GM18517 (cell line): Measurements from ENCODE around the gene THYN1.
"Not testable (repeated sequence)": the region's sequence is repeated elsewhere in the genome, so short reads cannot be mapped to it uniquely, and the experiment has no call there.

Source experiments
- ATAC-seq: cut with Tn5 transposase; IDR thresholded peaks from one replicate; pipeline ENCODE4 v1.9.1; 2021; ENCODE audit warnings: mild to moderate bottlenecking, moderate library complexity; ENCODE audit not compliant: unreplicated experiment

The THYN1 gene

GRCh38 chr11:134253188-134253993 is at the start of gene THYN1, which contains the start of gene ACAD8:
THYN1 (minus strand) TSS chr11:134253352; CDS start chr11:134252882, 470 bp downstream.
ACAD8 (plus strand) TSS chr11:134253568; CDS start chr11:134253601, 33 bp downstream.
- peak; percentile 98 for ATAC-seq

GRCh38 chr11:134294664-134295063 is 41.5 kb upstream of the THYN1 start:
- no peak for ATAC-seq

GRCh38 chr11:134293119-134294113 is 40.3 kb upstream of the THYN1 start:
- ATAC-seq: no peak

- ATAC-seq: no peak
Measured at GRCh38 chr11:134292661-134293060, 39.5 kb upstream of the THYN1 start.

DNA sequence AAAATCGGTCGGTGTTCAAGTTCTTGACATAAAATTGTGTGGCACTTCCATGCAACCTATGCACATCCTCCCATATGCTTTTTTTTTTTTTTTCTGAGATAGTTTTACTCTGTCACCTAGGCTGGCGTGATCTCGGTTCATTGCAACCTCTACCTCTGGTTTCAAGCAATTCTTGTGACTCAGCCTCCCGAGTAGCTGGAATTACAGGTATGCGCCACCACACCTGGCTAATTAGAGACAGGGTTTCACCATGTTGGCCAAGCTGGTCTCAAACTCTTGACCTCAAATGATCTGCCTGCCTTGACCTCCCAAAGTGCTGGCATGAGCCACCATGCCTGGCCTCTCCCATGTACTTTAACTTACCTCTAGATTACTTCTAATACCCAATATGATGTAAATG is 38.0 kb upstream of the THYN1 start:
- ATAC-seq: no peak

DNA sequence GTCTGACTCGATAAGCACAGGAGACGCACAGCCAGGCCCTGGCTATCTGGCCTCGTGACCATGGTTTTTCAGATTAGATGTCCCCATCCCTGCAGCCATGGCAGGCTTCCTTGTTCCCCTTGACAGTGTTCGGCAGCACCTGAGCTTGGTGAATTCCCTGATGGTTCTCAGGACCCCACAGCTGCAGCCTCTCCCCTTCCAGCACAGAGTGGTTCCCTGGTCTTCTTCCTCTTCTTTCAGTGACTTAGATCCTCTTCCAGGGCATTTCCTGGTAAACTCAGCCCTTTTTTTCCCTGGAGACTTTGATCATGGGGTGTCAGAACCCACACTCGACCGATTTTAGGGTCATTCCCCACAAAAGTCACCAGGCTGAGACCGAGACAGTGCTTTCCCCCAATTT is 37.5 kb upstream of the THYN1 start:
- no peak for ATAC-seq

GRCh38 chr11:134289789-134290188 is 36.6 kb upstream of the THYN1 start:
- no peak for ATAC-seq

- no peak for ATAC-seq
Measured at GRCh38 chr11:134289167-134289566, 36.0 kb upstream of the THYN1 start.

DNA sequence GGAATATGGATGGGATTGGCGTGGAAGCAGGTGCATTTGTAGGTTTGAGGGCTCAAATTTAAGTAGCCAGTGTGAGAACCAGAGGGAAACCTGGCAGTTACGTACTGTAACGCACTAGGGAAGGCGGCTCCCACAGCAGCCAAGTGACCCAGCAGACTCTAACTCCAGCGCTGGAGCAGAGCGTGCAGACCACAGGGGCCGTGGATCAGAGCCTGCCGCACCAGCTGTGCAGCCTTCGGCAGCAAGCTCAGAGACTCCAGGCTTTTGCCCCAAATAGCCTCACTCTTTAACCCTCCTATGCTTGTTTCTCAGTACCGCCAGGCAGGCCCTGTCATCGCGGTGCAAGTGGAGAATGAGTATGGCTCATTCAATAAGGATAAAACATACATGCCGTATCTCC is 35.3 kb upstream of the THYN1 start:
- no peak for ATAC-seq

DNA sequence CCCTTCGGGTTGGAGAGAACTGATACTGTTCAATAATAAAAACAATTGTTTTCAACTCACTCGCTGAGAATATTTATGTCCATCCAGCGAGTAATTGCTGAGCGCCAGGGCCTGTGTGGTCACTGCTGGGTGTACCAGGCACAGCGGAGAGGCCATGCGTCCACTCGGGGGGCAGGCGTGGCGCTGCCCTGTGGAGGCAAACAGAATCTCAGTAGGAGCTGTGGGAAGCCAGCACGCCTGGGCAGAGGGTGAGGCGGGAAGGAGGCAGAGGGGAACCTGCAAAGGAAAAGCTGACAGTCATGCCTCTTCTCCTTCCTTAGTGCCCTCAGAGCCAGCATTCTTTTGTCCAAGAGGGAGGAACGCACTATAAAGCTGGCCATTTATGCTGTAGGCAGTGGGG is 34.4 kb upstream of the THYN1 start:
- no peak for ATAC-seq

GRCh38 chr11:134284349-134284748 is 31.2 kb upstream of the THYN1 start:
- not testable (repeated sequence) for ATAC-seq

- no peak for ATAC-seq
Measured at GRCh38 chr11:134283461-134284230, 30.5 kb upstream of the THYN1 start.

GRCh38 chr11:134282121-134283045 is 29.2 kb upstream of the THYN1 start:
- ATAC-seq: no peak

GRCh38 chr11:134281635-134282034 is 28.5 kb upstream of the THYN1 start:
- not testable (repeated sequence) for ATAC-seq

DNA sequence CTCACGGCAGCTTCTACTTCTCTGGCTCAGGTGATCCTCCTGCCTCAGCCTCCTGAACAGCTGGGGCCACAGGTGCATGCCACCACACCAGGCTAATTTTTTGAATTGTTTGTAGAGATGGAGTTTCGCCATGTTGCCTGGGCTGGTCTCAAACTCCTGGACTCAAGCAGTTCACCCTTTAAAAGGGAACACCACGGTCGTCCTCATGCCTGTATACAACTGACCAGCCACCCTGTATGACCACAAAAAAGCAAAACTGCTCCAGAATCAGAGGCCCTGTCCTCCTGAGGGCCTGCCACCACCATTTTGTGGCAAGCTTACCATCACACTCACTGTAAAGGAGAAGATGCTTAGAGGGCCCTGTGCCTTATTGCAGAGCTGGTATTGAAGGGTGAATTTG is 25.2 kb upstream of the THYN1 start:
- ATAC-seq: no peak

- ATAC-seq: no peak
Measured at GRCh38 chr11:134277183-134278001, 24.2 kb upstream of the THYN1 start.

- no peak for ATAC-seq
Measured at GRCh38 chr11:134276396-134277182, 23.4 kb upstream of the THYN1 start.
